H1 (cell line): ENCODE data around the gene OGDH. TPM values are rescaled to one million over a fixed set of nuclear protein-coding genes. Genes with fewer than 3 reads are reported as not detected.

Experiments
- BACH1 ChIP-seq: IDR thresholded peaks from 2 replicates; pipeline ENCODE4 v1.6.1; 2012; ENCODE audit warnings: low read length, improper control_type of control experiment
- BRCA1 ChIP-seq: IDR thresholded peaks from 2 replicates; pipeline ENCODE4 v1.6.1; 2012; ENCODE audit warnings: low read depth, low read length, improper control_type of control experiment
- HDAC6 ChIP-seq: IDR thresholded peaks from one replicate; pipeline ENCODE4 v1.7.1; 2012; ENCODE audit warnings: low read depth, mild to moderate bottlenecking, inconsistent platforms, low read length, moderate library complexity
- JUN ChIP-seq: IDR thresholded peaks from 2 replicates; pipeline ENCODE4 v1.6.1; 2011; ENCODE audit warnings: low read depth, mild to moderate bottlenecking, improper control_type of control experiment, low read length
- KDM4A ChIP-seq: IDR thresholded peaks from one replicate; pipeline ENCODE4 v1.7.1; 2012; ENCODE audit warnings: low read depth, mild to moderate bottlenecking, moderate library complexity, low read length, inconsistent platforms; ENCODE audit not compliant: severe bottlenecking
- POU5F1 ChIP-seq: IDR thresholded peaks from 2 replicates; pipeline ENCODE4 v1.6.1; 2011; ENCODE audit warnings: low read depth, mild to moderate bottlenecking, low read length, moderate library complexity
- RAD21 ChIP-seq, 2 experiments: IDR thresholded peaks in 1 of 2; conservative IDR thresholded peaks in 1 of 2; 2 replicates each; pipeline ENCODE4 v1.6.1; 2011; ENCODE audit warnings: low read depth in 2 of 2, low read length in 2 of 2, improper control_type of control experiment in 1 of 2, inconsistent platforms in 1 of 2, mild to moderate bottlenecking in 1 of 2, moderate library complexity in 1 of 2
- SIRT6 ChIP-seq: IDR thresholded peaks from one replicate; pipeline ENCODE4 v1.7.1; 2012; ENCODE audit warnings: low read length, inconsistent platforms
- TCF12 ChIP-seq: IDR thresholded peaks from 2 replicates; pipeline ENCODE4 v1.6.1; 2011; ENCODE audit warnings: low read depth, mild to moderate bottlenecking, low read length
- TEAD4 ChIP-seq: IDR thresholded peaks from 2 replicates; pipeline ENCODE4 v1.6.1; 2012; ENCODE audit warnings: low read depth, low read length, inconsistent platforms, mixed read lengths
- polyA plus RNA-seq, 7 experiments: library from polyadenylated mRNA; depleted of rRNA in 3 of 7; stranded (reverse) in 5 of 7; unstranded in 2 of 7; fragments of >200 nt in 5 of 7; fragments of 200-250 nt in 2 of 7; gene quantifications; 1 replicate in 5 of 7; 2 replicates in 1 of 7; 4 replicates in 1 of 7; pipeline versions ENCODE4 v1.2.1 to v1.2.3, GENCODE V29; 2011 to 2013; ENCODE audit warnings: missing spikeins in 2 of 7, mixed read lengths in 2 of 7
- total RNA-seq: library from RNA; stranded (reverse); fragmentation: NEBNext Ultra II Directional; extraction: Animal tissue kit (Norgen Biotek cat#: 25700); gene quantifications from 2 replicates; pipeline ENCODE4 v1.2.1, GENCODE V29; 2021
- TF ChIP-seq, protein P1 (sequence below): fragments of 300-600 bp; sonication (generic); IDR thresholded peaks from 2 replicates; pipeline ENCODE4 v1.7.1; 2012; ENCODE audit warnings: low read length, moderate library complexity, mild to moderate bottlenecking, inconsistent platforms; ENCODE audit not compliant: insufficient replicate concordance
- TF ChIP-seq, protein P2 (sequence below): IDR thresholded peaks from 2 replicates; pipeline ENCODE4 v1.6.1; 2011; ENCODE audit warnings: low read length, improper control_type of control experiment

OGDH gene
- total and polyA plus RNA-seq, 2 of the 8 experiments (the other 6 are each of a cell fraction or from before 2014, with no cell fraction given), result 71.6 to 91.6 TPM

DNA sequence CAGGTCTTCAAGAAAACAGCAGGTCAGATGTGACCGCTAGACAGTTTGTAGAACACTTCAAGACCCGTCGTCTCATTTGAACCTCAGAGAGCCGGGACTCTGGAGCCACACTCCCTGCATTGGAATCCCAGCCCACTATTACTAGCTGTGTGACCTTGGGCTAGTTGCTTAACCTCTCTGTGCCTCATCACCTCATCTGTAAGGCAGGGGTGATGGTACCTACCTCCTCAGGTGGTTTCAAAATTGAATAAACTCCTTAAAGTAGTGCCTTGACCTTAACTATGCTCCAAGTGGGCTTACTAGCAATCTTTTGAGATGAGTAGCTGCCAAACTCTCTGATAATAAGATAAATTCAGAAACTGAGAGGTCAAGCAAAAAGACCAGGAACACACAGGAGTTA lies 43.8 kb downstream of the OGDH start (continued):
- TF ChIP-seq, protein P1, sequence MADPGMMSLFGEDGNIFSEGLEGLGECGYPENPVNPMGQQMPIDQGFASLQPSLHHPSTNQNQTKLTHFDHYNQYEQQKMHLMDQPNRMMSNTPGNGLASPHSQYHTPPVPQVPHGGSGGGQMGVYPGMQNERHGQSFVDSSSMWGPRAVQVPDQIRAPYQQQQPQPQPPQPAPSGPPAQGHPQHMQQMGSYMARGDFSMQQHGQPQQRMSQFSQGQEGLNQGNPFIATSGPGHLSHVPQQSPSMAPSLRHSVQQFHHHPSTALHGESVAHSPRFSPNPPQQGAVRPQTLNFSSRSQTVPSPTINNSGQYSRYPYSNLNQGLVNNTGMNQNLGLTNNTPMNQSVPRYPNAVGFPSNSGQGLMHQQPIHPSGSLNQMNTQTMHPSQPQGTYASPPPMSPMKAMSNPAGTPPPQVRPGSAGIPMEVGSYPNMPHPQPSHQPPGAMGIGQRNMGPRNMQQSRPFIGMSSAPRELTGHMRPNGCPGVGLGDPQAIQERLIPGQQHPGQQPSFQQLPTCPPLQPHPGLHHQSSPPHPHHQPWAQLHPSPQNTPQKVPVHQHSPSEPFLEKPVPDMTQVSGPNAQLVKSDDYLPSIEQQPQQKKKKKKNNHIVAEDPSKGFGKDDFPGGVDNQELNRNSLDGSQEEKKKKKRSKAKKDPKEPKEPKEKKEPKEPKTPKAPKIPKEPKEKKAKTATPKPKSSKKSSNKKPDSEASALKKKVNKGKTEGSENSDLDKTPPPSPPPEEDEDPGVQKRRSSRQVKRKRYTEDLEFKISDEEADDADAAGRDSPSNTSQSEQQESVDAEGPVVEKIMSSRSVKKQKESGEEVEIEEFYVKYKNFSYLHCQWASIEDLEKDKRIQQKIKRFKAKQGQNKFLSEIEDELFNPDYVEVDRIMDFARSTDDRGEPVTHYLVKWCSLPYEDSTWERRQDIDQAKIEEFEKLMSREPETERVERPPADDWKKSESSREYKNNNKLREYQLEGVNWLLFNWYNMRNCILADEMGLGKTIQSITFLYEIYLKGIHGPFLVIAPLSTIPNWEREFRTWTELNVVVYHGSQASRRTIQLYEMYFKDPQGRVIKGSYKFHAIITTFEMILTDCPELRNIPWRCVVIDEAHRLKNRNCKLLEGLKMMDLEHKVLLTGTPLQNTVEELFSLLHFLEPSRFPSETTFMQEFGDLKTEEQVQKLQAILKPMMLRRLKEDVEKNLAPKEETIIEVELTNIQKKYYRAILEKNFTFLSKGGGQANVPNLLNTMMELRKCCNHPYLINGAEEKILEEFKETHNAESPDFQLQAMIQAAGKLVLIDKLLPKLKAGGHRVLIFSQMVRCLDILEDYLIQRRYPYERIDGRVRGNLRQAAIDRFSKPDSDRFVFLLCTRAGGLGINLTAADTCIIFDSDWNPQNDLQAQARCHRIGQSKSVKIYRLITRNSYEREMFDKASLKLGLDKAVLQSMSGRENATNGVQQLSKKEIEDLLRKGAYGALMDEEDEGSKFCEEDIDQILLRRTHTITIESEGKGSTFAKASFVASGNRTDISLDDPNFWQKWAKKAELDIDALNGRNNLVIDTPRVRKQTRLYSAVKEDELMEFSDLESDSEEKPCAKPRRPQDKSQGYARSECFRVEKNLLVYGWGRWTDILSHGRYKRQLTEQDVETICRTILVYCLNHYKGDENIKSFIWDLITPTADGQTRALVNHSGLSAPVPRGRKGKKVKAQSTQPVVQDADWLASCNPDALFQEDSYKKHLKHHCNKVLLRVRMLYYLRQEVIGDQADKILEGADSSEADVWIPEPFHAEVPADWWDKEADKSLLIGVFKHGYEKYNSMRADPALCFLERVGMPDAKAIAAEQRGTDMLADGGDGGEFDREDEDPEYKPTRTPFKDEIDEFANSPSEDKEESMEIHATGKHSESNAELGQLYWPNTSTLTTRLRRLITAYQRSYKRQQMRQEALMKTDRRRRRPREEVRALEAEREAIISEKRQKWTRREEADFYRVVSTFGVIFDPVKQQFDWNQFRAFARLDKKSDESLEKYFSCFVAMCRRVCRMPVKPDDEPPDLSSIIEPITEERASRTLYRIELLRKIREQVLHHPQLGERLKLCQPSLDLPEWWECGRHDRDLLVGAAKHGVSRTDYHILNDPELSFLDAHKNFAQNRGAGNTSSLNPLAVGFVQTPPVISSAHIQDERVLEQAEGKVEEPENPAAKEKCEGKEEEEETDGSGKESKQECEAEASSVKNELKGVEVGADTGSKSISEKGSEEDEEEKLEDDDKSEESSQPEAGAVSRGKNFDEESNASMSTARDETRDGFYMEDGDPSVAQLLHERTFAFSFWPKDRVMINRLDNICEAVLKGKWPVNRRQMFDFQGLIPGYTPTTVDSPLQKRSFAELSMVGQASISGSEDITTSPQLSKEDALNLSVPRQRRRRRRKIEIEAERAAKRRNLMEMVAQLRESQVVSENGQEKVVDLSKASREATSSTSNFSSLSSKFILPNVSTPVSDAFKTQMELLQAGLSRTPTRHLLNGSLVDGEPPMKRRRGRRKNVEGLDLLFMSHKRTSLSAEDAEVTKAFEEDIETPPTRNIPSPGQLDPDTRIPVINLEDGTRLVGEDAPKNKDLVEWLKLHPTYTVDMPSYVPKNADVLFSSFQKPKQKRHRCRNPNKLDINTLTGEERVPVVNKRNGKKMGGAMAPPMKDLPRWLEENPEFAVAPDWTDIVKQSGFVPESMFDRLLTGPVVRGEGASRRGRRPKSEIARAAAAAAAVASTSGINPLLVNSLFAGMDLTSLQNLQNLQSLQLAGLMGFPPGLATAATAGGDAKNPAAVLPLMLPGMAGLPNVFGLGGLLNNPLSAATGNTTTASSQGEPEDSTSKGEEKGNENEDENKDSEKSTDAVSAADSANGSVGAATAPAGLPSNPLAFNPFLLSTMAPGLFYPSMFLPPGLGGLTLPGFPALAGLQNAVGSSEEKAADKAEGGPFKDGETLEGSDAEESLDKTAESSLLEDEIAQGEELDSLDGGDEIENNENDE, result no peak
- TF ChIP-seq TEAD4 (no peak), JUN (no peak), POU5F1 (no peak), BACH1 (no peak), RAD21 (IDR thresholded peaks at IDR 0.05 in 1 of 2, conservative IDR thresholded peaks at IDR 0.05 in 1 of 2; ENCODE audit: low read depth in 2 of 2, low read length in 2 of 2) (no peak), BRCA1 (no peak), TCF12 (no peak), HDAC6 (no peak), SIRT6 (no peak), KDM4A (no peak)
- TF ChIP-seq, protein P2, sequence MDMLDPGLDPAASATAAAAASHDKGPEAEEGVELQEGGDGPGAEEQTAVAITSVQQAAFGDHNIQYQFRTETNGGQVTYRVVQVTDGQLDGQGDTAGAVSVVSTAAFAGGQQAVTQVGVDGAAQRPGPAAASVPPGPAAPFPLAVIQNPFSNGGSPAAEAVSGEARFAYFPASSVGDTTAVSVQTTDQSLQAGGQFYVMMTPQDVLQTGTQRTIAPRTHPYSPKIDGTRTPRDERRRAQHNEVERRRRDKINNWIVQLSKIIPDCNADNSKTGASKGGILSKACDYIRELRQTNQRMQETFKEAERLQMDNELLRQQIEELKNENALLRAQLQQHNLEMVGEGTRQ, result no peak
